Measurements from ENCODE around the gene NR2E3.

NR2E3 gene

GRCh38 chr15:71777216-71777943 lies 33.0 kb upstream of the NR2E3 start:
- no peak for TF ChIP-seq CTCF (IDR thresholded peaks at IDR 0.05)

GRCh38 chr15:71779073-71779797 lies 31.1 kb upstream of the NR2E3 start:
- no peak for TF ChIP-seq CTCF (IDR thresholded peaks at IDR 0.05)

GRCh38 chr15:71780115-71780976 lies 30.0 kb upstream of the NR2E3 start:
- TF ChIP-seq CTCF (IDR thresholded peaks at IDR 0.05) = peak; percentile 85

GRCh38 chr15:71781179-71781964 lies 29.0 kb upstream of the NR2E3 start:
- no peak for TF ChIP-seq CTCF (IDR thresholded peaks at IDR 0.05)

GRCh38 chr15:71781965-71782265 lies 28.4 kb upstream of the NR2E3 start:
- TF ChIP-seq CTCF (IDR thresholded peaks at IDR 0.05) = no peak

- no peak for TF ChIP-seq CTCF (IDR thresholded peaks at IDR 0.05)
Measured at GRCh38 chr15:71782422-71783165, 27.8 kb upstream of the NR2E3 start.
